Kidney capillary endothelial cell (primary cell): ENCODE data around the gene ACSM6.

ENCODE experiments used
- DNase-seq: peaks from one replicate; pipeline ENCODE4 v3.0.0-alpha.2; 2018; ENCODE audit warnings: low spot score

Gene ACSM6

DNA sequence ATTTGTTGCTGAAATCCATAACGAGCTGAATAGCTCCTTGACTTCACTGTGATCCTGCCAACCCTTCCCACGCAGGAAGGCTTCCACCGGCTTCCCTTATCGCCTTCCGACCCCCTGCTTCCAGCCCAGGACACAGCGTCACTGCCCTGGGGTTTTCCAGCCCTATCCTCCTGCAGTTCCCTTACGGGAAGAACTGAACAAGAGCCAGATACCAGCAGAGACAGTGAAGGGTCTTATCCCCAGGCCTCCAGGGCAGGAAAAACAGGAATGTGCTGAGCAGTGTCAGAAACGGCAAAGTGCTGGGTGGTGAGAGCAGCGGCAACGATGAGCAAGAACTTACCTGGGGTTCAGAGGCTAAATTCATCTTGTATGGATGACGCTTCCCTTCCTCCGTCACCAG, 74.4 kb downstream of the ACSM6 start:
- DNase-seq, result no peak

DNA sequence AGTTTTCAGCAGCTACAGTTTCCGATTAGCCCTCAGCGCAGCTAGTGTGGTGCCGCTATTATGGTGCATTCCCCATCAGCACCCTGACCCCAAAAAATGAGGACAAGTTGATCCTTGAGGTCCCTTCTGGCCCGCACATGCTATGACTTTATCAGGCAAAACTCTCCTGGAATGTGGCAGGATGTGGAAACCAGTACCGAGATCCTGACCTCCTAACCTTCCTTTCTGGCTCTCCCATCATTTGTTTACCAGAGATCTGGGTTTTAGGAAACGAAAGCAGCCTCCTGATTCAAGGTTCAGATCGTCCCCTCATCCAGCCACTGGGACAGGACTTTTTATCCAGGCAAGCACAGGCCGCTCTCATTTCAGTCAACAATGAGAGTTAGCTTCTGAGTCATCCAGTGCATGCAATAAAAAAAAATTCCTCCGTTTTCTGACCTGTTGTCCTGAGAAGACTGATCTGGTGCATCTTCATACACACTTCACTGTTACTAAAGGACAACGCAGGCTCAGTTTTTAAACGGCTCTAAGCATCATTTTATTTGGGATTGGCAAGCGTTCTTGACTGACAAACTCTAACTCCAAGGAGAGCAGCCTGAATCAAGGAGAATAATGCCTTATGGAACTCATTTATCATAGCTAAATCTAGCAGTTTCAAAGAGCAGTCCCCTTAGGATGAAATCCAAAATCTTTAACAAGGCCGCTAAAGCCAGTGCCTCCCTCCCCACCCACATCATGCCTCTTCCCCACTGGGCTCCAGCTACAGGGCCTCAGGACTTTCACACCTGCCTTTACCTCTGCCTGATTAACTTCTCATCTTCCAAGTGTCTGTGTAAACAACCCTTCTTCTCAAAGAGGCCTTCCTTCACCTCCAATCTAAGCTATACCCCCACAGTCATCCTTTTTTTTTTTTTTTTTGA, 79.6 kb downstream of the ACSM6 start:
- peak; percentile 26 for DNase-seq

DNA sequence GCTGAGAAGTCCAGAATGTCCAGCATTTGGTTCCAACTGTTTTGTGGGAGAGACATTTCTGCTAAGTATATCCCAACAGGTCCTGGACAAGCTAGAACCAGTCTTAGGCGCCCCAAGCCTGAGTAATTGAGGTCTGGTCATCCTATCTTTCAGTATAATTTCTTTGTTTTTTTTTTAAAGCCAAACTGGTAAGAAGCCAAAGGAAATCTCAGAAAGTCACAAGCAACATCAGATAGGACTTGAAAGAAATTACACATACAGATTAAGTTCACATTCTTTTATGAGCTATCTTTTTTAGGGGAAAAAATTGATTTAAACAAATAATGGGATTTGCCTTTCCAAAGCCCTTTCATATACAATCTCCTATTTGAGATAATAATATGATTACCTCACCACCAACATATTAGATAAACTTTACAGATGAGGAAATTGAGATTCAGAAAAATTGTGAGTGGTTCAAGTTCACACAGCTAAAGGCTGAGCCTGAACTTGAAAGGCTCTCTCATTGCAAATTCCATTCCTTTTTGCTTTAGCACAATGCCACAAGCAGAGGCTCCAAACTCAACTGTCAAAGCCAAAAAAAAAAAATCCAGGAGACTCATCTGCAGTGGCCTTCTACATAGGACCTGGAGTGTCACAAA, 81.8 kb downstream of the ACSM6 start:
- no peak for DNase-seq

DNA sequence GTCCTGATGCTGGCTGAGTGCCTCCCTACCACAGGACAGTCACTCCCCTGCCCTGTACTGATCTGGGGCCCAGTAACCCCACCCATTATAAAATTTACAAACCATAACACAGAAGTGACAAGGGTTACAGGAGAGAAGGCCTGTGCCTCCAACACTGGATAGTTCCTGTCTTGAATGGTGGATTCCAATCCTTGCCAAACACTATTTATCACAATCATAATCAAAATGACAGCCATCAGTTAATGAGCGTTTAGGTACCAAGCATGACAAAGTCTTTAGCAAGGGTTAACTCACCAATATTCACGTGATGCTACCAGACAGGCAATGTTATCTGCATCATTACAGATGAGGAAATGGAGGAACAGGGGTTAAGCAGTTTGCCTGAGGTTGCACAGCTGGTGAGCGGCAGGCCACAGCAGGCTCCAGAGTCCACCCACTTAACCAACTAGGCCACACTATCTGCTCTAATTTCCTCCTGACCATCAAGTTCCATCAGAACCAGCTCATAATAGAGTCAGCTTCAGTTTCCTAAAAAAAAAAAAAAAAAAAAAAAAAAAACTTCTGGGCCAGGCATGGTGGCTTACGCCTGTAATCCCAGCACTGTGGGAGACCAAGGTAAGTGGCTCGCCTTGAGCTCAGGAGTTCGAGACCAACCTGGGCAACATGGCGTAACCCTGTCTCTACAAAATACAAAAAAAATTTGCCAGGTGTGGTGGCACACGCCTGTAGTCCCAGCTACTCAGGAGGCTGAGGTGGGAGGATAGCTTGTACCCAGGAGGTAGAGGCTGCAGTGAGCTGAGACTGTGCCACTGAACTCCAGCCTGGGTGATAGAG, 82.5 kb downstream of the ACSM6 start:
- DNase-seq, result no peak

DNA sequence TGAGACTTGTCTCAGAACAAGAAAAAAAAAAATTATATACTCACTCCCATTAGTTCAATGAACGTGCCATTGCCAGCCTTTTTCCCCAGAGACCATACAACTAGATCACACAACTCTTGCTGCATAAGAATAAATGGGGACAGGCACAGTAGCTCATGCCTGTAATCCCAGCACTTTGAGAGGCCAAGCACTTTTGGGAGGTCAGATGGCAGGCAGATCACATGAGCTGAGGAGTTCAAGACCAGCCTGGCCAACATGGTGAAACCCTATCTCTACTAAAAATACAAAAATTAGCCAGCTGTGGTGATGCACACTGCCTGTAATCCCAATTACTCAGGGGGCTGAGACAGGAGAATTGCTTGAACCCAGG, 83.1 kb downstream of the ACSM6 start:
- DNase-seq, result no peak

DNA sequence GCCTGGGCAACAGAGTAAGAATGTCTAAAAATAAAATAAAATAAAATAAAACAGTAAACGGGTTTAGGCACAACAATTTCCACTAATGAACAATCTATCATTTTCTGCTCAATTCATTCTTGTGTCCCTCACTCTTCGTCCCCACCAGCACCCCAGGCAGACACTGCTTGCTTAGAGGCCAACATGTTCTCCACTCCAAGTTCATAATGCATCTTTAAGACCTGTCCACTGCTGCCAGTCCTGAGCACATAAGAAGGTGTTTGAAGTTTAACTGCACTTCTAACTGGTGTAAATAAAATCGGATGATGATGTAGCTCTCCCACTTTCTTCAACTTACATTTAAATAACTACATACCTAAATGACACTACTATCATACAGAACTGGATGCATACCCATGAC, 83.6 kb downstream of the ACSM6 start:
- no peak for DNase-seq
